Loucy (cell line): Measurements from ENCODE around the gene TMEM201.

Source experiments
- H2AFZ ChIP-seq: fragments of 200-600 bp; sonication (generic); 2 replicates; pipeline ENCODE4 v1.6.0; 2016; ENCODE audit warnings: antibody characterized with exemption, mild to moderate bottlenecking, low read length, moderate library complexity
- H3F3A ChIP-seq: fragments of 200-600 bp; 2 replicates; pipeline ENCODE4 v1.6.0; 2016; ENCODE audit warnings: antibody characterized with exemption, low read depth, mild to moderate bottlenecking
- H3K27me3 ChIP-seq: fragments of 200-600 bp; sonication (generic); 2 replicates; pipeline ENCODE4 v1.6.1; 2014; ENCODE audit warnings: low read length, mild to moderate bottlenecking; ENCODE audit not compliant: insufficient read depth, poor library complexity, severe bottlenecking
- H3K36me3 ChIP-seq: fragments of 200-600 bp; sonication (generic); 2 replicates; pipeline ENCODE4 v1.6.1; 2016; ENCODE audit warnings: low read length; ENCODE audit not compliant: insufficient read depth
- H3K4me1 ChIP-seq: fragments of 200-600 bp; sonication (generic); 2 replicates; pipeline ENCODE4 v1.5.1; 2014; ENCODE audit warnings: low read length, mild to moderate bottlenecking; ENCODE audit not compliant: insufficient read depth, poor library complexity, severe bottlenecking
- H3K4me2 ChIP-seq: fragments of 200-600 bp; sonication (generic); 2 replicates; pipeline ENCODE4 v1.6.0; 2014; ENCODE audit warnings: antibody characterized with exemption, low read length, low read depth, mild to moderate bottlenecking; ENCODE audit not compliant: poor library complexity, severe bottlenecking
- H3K4me3 ChIP-seq: fragments of 200-600 bp; sonication (generic); 2 replicates; pipeline ENCODE4 v1.5.1; 2014; ENCODE audit warnings: low read length, mild to moderate bottlenecking, mixed read lengths; ENCODE audit not compliant: poor library complexity, severe bottlenecking
- H3K79me2 ChIP-seq: fragments of 200-600 bp; sonication (generic); 2 replicates; pipeline ENCODE4 v1.6.1; 2014; ENCODE audit warnings: low read length; ENCODE audit not compliant: insufficient read depth
- H3K9ac ChIP-seq: fragments of 200-600 bp; sonication (generic); 2 replicates; pipeline ENCODE4 v1.6.0; 2014; ENCODE audit warnings: mild to moderate bottlenecking, low read depth, low read length, moderate library complexity; ENCODE audit not compliant: poor library complexity, severe bottlenecking
- H3K9me2 ChIP-seq: fragments of 200-600 bp; sonication (generic); replicated peaks from 2 replicates; pipeline ENCODE4 v1.6.1; 2016; ENCODE audit warnings: low read depth, low read length, mixed read lengths
- H3K9me3 ChIP-seq: fragments of 200-600 bp; sonication (generic); 2 replicates; pipeline ENCODE4 v1.6.1; 2014; ENCODE audit warnings: mild to moderate bottlenecking, antibody characterized with exemption, low read length, low read depth; ENCODE audit not compliant: insufficient read depth
- H4K20me1 ChIP-seq: fragments of 200-600 bp; sonication (generic); 2 replicates; pipeline ENCODE4 v1.6.0; 2014; ENCODE audit warnings: antibody characterized with exemption, low read length, mild to moderate bottlenecking; ENCODE audit not compliant: insufficient read depth, poor library complexity, severe bottlenecking
- CTCF ChIP-seq: fragments of 200-600 bp; sonication (generic); conservative IDR thresholded peaks from 2 replicates; pipeline ENCODE4 v1.5.1; 2014; ENCODE audit warnings: mild to moderate bottlenecking, antibody characterized with exemption, low read length
- EZH2phosphoT487 ChIP-seq: fragments of 200-600 bp; IDR thresholded peaks from 2 replicates; pipeline ENCODE4 v1.6.1; 2018; ENCODE audit warnings: antibody characterized with exemption, mild to moderate bottlenecking, moderate library complexity, borderline replicate concordance

Gene TMEM201

GRCh38 chr1:9590945-9591668 is 2.4 kb downstream of the TMEM201 start:
- H3K4me2 ChIP-seq = peak overlapping the region; percentile 90
- no peak for TF ChIP-seq EZH2phosphoT487
- no peak for TF ChIP-seq CTCF
- H3K4me1 ChIP-seq = peaks cover 44% of the 10 kb centered on the region
- H2AFZ ChIP-seq = no peak overlapping the region
- no peaks in the 10 kb centered on the region for H3F3A ChIP-seq
- no peaks in the 10 kb centered on the region for H3K27me3 ChIP-seq
- H3K36me3 ChIP-seq = peaks cover 4% of the 10 kb centered on the region; the same call in 1 of the 2 replicates
- peak overlapping the region; percentile 86 for H3K9ac ChIP-seq
- H3K4me3 ChIP-seq = peak overlapping the region; percentile 96
- H4K20me1 ChIP-seq = peaks cover 60% of the 10 kb centered on the region
- no peaks in the 10 kb centered on the region for H3K9me3 ChIP-seq
- H3K79me2 ChIP-seq = peaks cover 71% of the 10 kb centered on the region
- no peaks in the 10 kb centered on the region for H3K9me2 ChIP-seq

GRCh38 chr1:9591669-9592509 is 3.2 kb downstream of the TMEM201 start:
- Histone ChIP-seq H3K27me3 (no peaks in the 10 kb centered on the region), H3K36me3 (peaks cover 10% of the 10 kb centered on the region; the same call in 1 of the 2 replicates), H3F3A (no peaks in the 10 kb centered on the region), H3K79me2 (peaks cover 78% of the 10 kb centered on the region), H3K9me3 (no peaks in the 10 kb centered on the region), H3K9ac (peak overlapping the region; percentile 86), H2AFZ (no peak overlapping the region), H3K4me2 (peak overlapping the region; percentile 90), H3K9me2 (no peaks in the 10 kb centered on the region), H3K4me1 (peaks cover 44% of the 10 kb centered on the region), H3K4me3 (peak overlapping the region; percentile 96), H4K20me1 (peaks cover 66% of the 10 kb centered on the region)
- TF ChIP-seq CTCF (no peak), EZH2phosphoT487 (no peak)

GRCh38 chr1:9592510-9593075 is 3.9 kb downstream of the TMEM201 start:
- peak overlapping the region; percentile 96 for H3K4me3 ChIP-seq
- H2AFZ ChIP-seq = no peak overlapping the region
- H3K9me2 ChIP-seq = no peaks in the 10 kb centered on the region
- H3K4me1 ChIP-seq = peaks cover 44% of the 10 kb centered on the region
- no peaks in the 10 kb centered on the region for H3K27me3 ChIP-seq
- H3K4me2 ChIP-seq = peak overlapping the region; percentile 90
- H3K9ac ChIP-seq = peak overlapping the region; percentile 86
- peaks cover 66% of the 10 kb centered on the region for H4K20me1 ChIP-seq
- no peaks in the 10 kb centered on the region for H3F3A ChIP-seq
- no peak for TF ChIP-seq CTCF
- H3K36me3 ChIP-seq = peaks cover 17% of the 10 kb centered on the region; the same call in 1 of the 2 replicates
- H3K9me3 ChIP-seq = no peaks in the 10 kb centered on the region
- peaks cover 78% of the 10 kb centered on the region for H3K79me2 ChIP-seq
